Smooth muscle cell (in vitro differentiated cells): Measurements from ENCODE around the gene BLM. TPM values are rescaled to one million over a fixed set of nuclear protein-coding genes. Genes with fewer than 3 reads are reported as not detected.

Source experiments
- DNase-seq: peaks from one replicate; lab custom pipeline; 2025; ENCODE audit not compliant: unreplicated experiment; lab: John Stamatoyannopoulos, UW
- H2AFZ ChIP-seq: fragments of 200-600 bp; sonication (generic); 2 replicates; pipeline ENCODE4 v1.6.0; 2016; ENCODE audit warnings: antibody characterized with exemption, low read depth, mild to moderate bottlenecking
- H3F3A ChIP-seq: fragments of 200-600 bp; sonication (generic); 2 replicates; pipeline ENCODE4 v1.6.0; 2017; ENCODE audit warnings: antibody characterized with exemption, low read depth
- H3K27ac ChIP-seq: fragments of 200-600 bp; sonication (generic); 2 replicates; pipeline ENCODE4 v1.5.1; 2016; ENCODE audit warnings: low read depth, mild to moderate bottlenecking
- H3K27me3 ChIP-seq: fragments of 200-600 bp; sonication (generic); 2 replicates; pipeline ENCODE4 v1.6.1; 2016; ENCODE audit warnings: low read depth, mild to moderate bottlenecking
- H3K36me3 ChIP-seq: fragments of 200-600 bp; sonication (generic); 2 replicates; pipeline ENCODE4 v1.5.1; 2016; ENCODE audit warnings: low read depth
- H3K4me1 ChIP-seq: fragments of 200-600 bp; sonication (generic); 2 replicates; pipeline ENCODE4 v1.5.1; 2016; ENCODE audit warnings: low read depth
- H3K4me2 ChIP-seq: fragments of 200-600 bp; sonication (generic); 2 replicates; pipeline ENCODE4 v1.6.0; 2016; ENCODE audit warnings: mild to moderate bottlenecking
- H3K4me3 ChIP-seq: fragments of 200-600 bp; sonication (generic); 2 replicates; pipeline ENCODE4 v1.5.1; 2016; ENCODE audit warnings: mild to moderate bottlenecking
- H3K79me2 ChIP-seq: fragments of 200-600 bp; sonication (generic); 2 replicates; pipeline ENCODE4 v1.6.0; 2016; ENCODE audit warnings: low read depth, mild to moderate bottlenecking
- H3K9ac ChIP-seq: fragments of 200-600 bp; sonication (generic); 2 replicates; pipeline ENCODE4 v1.6.0; 2016; ENCODE audit warnings: low read depth
- H3K9me3 ChIP-seq: fragments of 200-600 bp; sonication (generic); replicated peaks from 2 replicates; pipeline ENCODE4 v1.5.1; 2016; ENCODE audit warnings: low read depth
- H4K20me1 ChIP-seq: fragments of 200-600 bp; sonication (generic); 2 replicates; pipeline ENCODE4 v1.6.0; 2016; ENCODE audit warnings: low read depth
- CTCF ChIP-seq: fragments of 200-600 bp; sonication (generic); IDR thresholded peaks from 2 replicates; pipeline ENCODE4 v1.5.1; 2017; ENCODE audit warnings: borderline replicate concordance, mild to moderate bottlenecking, antibody characterized with exemption; ENCODE audit not compliant: insufficient read depth, poor library complexity, severe bottlenecking
- WGBS: methylation state at CpG from one replicate; pipeline ENCODE4 v1.1.7; 2016; ENCODE audit warnings: low lambda C conversion rate; 5-methylcytosine and 5-hydroxymethylcytosine counted together
- polyA plus RNA-seq: library from polyadenylated mRNA; unstranded; fragments of >200 nt; fragmentation: Nextera tagmentation; extraction: Ambion mirVana; gene quantifications from 2 replicates; pipeline ENCODE4 v1.2.1, GENCODE V29; 2016
- total RNA-seq: library from RNA; depleted of rRNA; stranded (reverse); fragments of >200 nt; gene quantifications from 2 replicates; pipeline ENCODE4 v1.2.3, GENCODE V29; 2014

BLM gene
- total and polyA plus RNA-seq, 2 experiments from 2014 or later = 3.1 to 4.9 TPM

- Histone ChIP-seq H3K4me1 (no peaks in the 10 kb centered on the region), H3K9ac (no peak overlapping the region), H4K20me1 (no peaks in the 10 kb centered on the region), H3K27me3 (no peaks in the 10 kb centered on the region), H3K9me3 (no peaks in the 10 kb centered on the region), H3F3A (no peaks in the 10 kb centered on the region), H3K4me2 (no peak overlapping the region), H3K79me2 (no peaks in the 10 kb centered on the region), H3K27ac (no peak overlapping the region), H3K36me3 (no peaks in the 10 kb centered on the region), H2AFZ (no peak overlapping the region), H3K4me3 (no peak overlapping the region)
- WGBS = 51% methylated on average over 3 of the region's 3 CpGs
- TF ChIP-seq CTCF = no peak
- no peak for DNase-seq
Measured at GRCh38 chr15:90674476-90674875, 42.7 kb upstream of the BLM start.

- no peak for TF ChIP-seq CTCF
- WGBS = 88% methylated on average over 5 of the region's 5 CpGs
- no peaks in the 10 kb centered on the region for H4K20me1 ChIP-seq
- H3K4me1 ChIP-seq = no peaks in the 10 kb centered on the region
- H3K27ac ChIP-seq = no peak overlapping the region
- H2AFZ ChIP-seq = no peak overlapping the region
- no peaks in the 10 kb centered on the region for H3F3A ChIP-seq
- H3K9ac ChIP-seq = no peak overlapping the region
- no peaks in the 10 kb centered on the region for H3K36me3 ChIP-seq
- H3K9me3 ChIP-seq = no peaks in the 10 kb centered on the region
- H3K4me2 ChIP-seq = no peak overlapping the region
- no peaks in the 10 kb centered on the region for H3K27me3 ChIP-seq
- no peaks in the 10 kb centered on the region for H3K79me2 ChIP-seq
- DNase-seq = no peak
- H3K4me3 ChIP-seq = no peak overlapping the region
Measured at GRCh38 chr15:90675464-90675863, 41.7 kb upstream of the BLM start.

- Histone ChIP-seq H3K27me3 (no peaks in the 10 kb centered on the region), H4K20me1 (no peaks in the 10 kb centered on the region), H3F3A (peaks cover 7% of the 10 kb centered on the region), H3K36me3 (no peaks in the 10 kb centered on the region), H3K9ac (no peak overlapping the region), H3K27ac (no peak overlapping the region), H3K9me3 (no peaks in the 10 kb centered on the region), H2AFZ (no peak overlapping the region), H3K4me1 (no peaks in the 10 kb centered on the region), H3K4me3 (no peak overlapping the region), H3K4me2 (no peak overlapping the region), H3K79me2 (no peaks in the 10 kb centered on the region)
- WGBS = 94% methylated on average over 12 of the region's 12 CpGs
- no peak for TF ChIP-seq CTCF
- DNase-seq = no peak
Measured at GRCh38 chr15:90677807-90678790, 39.0 kb upstream of the BLM start.
